Bone marrow (tissue), 2 donors: ENCODE measurements around the gene CALCA.

Experiments used
- DNase-seq, 2 donors: peaks; one replicate each; lab custom pipeline; 2025; lab: John Stamatoyannopoulos, UW

CALCA gene

GRCh38 chr11:14942745-14943144 lies 29.4 kb downstream of the CALCA start:
- no peak for DNase-seq

- no peak for DNase-seq
Observed at GRCh38 chr11:14938936-14939335, 33.2 kb downstream of the CALCA start.

GRCh38 chr11:14934641-14935351 lies 37.4 kb downstream of the CALCA start:
- DNase-seq = no peak

- DNase-seq = no peak
Observed at GRCh38 chr11:14932447-14932846, 39.7 kb downstream of the CALCA start.

GRCh38 chr11:14930369-14930768 lies 41.8 kb downstream of the CALCA start:
- DNase-seq = no peak

- DNase-seq = no peak
Observed at GRCh38 chr11:14927146-14927545, 45.0 kb downstream of the CALCA start.

- no peak for DNase-seq
Observed at GRCh38 chr11:14924318-14924717, 47.8 kb downstream of the CALCA start.
